Measurements from ENCODE around the gene GINM1. TPM values are rescaled to one million over a fixed set of nuclear protein-coding genes. Genes with fewer than 3 reads are reported as not detected.
A peak's percentile ranks its signal among the peaks of the same experiment; 100 is the strongest.

Gene GINM1, protein sequence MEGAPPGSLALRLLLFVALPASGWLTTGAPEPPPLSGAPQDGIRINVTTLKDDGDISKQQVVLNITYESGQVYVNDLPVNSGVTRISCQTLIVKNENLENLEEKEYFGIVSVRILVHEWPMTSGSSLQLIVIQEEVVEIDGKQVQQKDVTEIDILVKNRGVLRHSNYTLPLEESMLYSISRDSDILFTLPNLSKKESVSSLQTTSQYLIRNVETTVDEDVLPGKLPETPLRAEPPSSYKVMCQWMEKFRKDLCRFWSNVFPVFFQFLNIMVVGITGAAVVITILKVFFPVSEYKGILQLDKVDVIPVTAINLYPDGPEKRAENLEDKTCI
- total RNA-seq, result 23.0 and 27.1 TPM in 2 replicates

GRCh38 chr6:149565527-149566409 lies at the start of gene GINM1:
GINM1 (plus strand) TSS chr6:149566375; CDS start chr6:149566415, 40 bp downstream.

GRCh38 chr6:149545754-149546471 lies 20.3 kb upstream of the GINM1 start, which contains the start of gene PPIL4:
PPIL4 (minus strand) TSS chr6:149546043; CDS start chr6:149546005, 38 bp downstream.

Small RNA genes within 50 kb of the gene (small RNA-seq; reads per million reads assigned to genes)
- not detected for gene RF00019
- not detected for gene RF00410
- 0.72 reads per million, percentile 43 among the genes with 10 or more reads in this experiment for gene RNU7-3P

Other genes starting within 250 kb of the GINM1 start
- gene TAB2, start 248.7 kb upstream of the GINM1 start, total RNA-seq, result 24.7 and 26.5 TPM in 2 replicates
- gene SUMO4, start 166.1 kb upstream of the GINM1 start, total RNA-seq, result 2.7 and 4.7 TPM in 2 replicates
- 0.39 and 0.43 TPM in 2 replicates for gene ZC3H12D, start 81.4 kb upstream of the GINM1 start, total RNA-seq
- gene PPIL4, start 20.3 kb upstream of the GINM1 start, total RNA-seq, result 22.4 and 25.9 TPM in 2 replicates
- 15.1 and 16.5 TPM in 2 replicates for gene KATNA1, start 82.3 kb downstream of the GINM1 start, total RNA-seq
- gene LATS1, start 151.7 kb downstream of the GINM1 start, total RNA-seq, result 19.6 and 23.7 TPM in 2 replicates
- 20.0 and 39.4 TPM in 2 replicates for gene NUP43, start 180.2 kb downstream of the GINM1 start, total RNA-seq
- 63.2 and 144 TPM in 2 replicates for gene PCMT1, start 183.4 kb downstream of the GINM1 start, total RNA-seq

Measured in placental epithelial cell (primary cell).